ENCODE data around the gene CLDN9. TPM values are rescaled to one million over a fixed set of nuclear protein-coding genes. Genes with fewer than 3 reads are reported as not detected.

Gene CLDN9
- total RNA-seq, 1 donor from 2014 or later: 5.4 TPM

- DNase-seq (ENCODE audit: low spot score in 2 of 2, unreplicated experiment in 2 of 2): peak in 1 of 2 experiments; percentile 76
- Mint-ChIP-seq H3K4me3 (peak overlapping the region; percentile 84), H3K9me3 (no peaks in the 10 kb centered on the region), H3K27ac (peak overlapping the region; percentile 99), H3K27me3 (ENCODE audit: low read depth) (peaks cover 18% of the 10 kb centered on the region), H3K36me3 (peaks cover 6% of the 10 kb centered on the region), H3K4me1 (peaks cover 46% of the 10 kb centered on the region)
- no peak for TF ChIP-seq CTCF (IDR thresholded peaks at IDR 0.05; ENCODE audit: unreplicated experiment)
Observed at GRCh38 chr16:3021449-3022207, 8.9 kb downstream of the CLDN9 start.

- H3K4me3 Mint-ChIP-seq: peak overlapping the region; percentile 84
- H3K27me3 Mint-ChIP-seq (ENCODE audit: low read depth): peaks cover 13% of the 10 kb centered on the region
- H3K27ac Mint-ChIP-seq: peak overlapping the region; percentile 99
- peak; percentile 73 to 87 for DNase-seq (ENCODE audit: low spot score in 2 of 2, unreplicated experiment in 2 of 2)
- no peak for TF ChIP-seq CTCF (IDR thresholded peaks at IDR 0.05; ENCODE audit: unreplicated experiment)
- H3K4me1 Mint-ChIP-seq: peaks cover 41% of the 10 kb centered on the region
- peaks cover 11% of the 10 kb centered on the region for H3K36me3 Mint-ChIP-seq
- H3K9me3 Mint-ChIP-seq: no peaks in the 10 kb centered on the region
Observed at GRCh38 chr16:3022208-3022683, 9.5 kb downstream of the CLDN9 start.

- peak overlapping the region; percentile 84 for H3K4me3 Mint-ChIP-seq
Observed at GRCh38 chr16:3022684-3023414, 10.1 kb downstream of the CLDN9 start.

GRCh38 chr16:3023415-3023668, 10.6 kb downstream of the CLDN9 start:
- H3K27ac Mint-ChIP-seq: peak overlapping the region; percentile 99
- H3K4me3 Mint-ChIP-seq: peak overlapping the region; percentile 84
- DNase-seq (ENCODE audit: low spot score in 2 of 2, unreplicated experiment in 2 of 2): no peak
- H3K36me3 Mint-ChIP-seq: peaks cover 11% of the 10 kb centered on the region
- no peak for TF ChIP-seq CTCF (IDR thresholded peaks at IDR 0.05; ENCODE audit: unreplicated experiment)
- H3K27me3 Mint-ChIP-seq (ENCODE audit: low read depth): peaks cover 8% of the 10 kb centered on the region
- H3K9me3 Mint-ChIP-seq: no peaks in the 10 kb centered on the region
- peaks cover 39% of the 10 kb centered on the region for H3K4me1 Mint-ChIP-seq

More at GRCh38 chr16:3022684-3023414, 10.1 kb downstream of the CLDN9 start:
- DNase-seq (ENCODE audit: low spot score in 2 of 2, unreplicated experiment in 2 of 2): no peak
- TF ChIP-seq CTCF (IDR thresholded peaks at IDR 0.05; ENCODE audit: unreplicated experiment): no peak
- Mint-ChIP-seq H3K27me3 (ENCODE audit: low read depth) (peaks cover 12% of the 10 kb centered on the region), H3K36me3 (peaks cover 11% of the 10 kb centered on the region), H3K9me3 (no peaks in the 10 kb centered on the region), H3K4me1 (peaks cover 41% of the 10 kb centered on the region), H3K27ac (peak overlapping the region; percentile 99)

- H3K27ac Mint-ChIP-seq: peak within 1 kb of the TSS; percentile 99
- H3K4me3 Mint-ChIP-seq: peak within 1 kb of the TSS; percentile 84
- H3K4me1 Mint-ChIP-seq: peaks cover 35% of the 10 kb centered on the region
- H3K9me3 Mint-ChIP-seq: no peaks in the 10 kb centered on the region
- H3K36me3 Mint-ChIP-seq: peaks cover 11% of the 10 kb centered on the region
- peak; percentile 88 to 93 for DNase-seq (ENCODE audit: low spot score in 2 of 2, unreplicated experiment in 2 of 2)
- peaks cover 3% of the 10 kb centered on the region for H3K27me3 Mint-ChIP-seq (ENCODE audit: low read depth)
- TF ChIP-seq CTCF (IDR thresholded peaks at IDR 0.05; ENCODE audit: unreplicated experiment): no peak
Observed at GRCh38 chr16:3023669-3024478, 11.2 kb downstream of the CLDN9 start, which contains the start of the genes HCFC1R1 and THOC6. HCFC1R1 (minus strand) TSS chr16:3023942; CDS start chr16:3023941, 1 bp downstream. THOC6 (plus strand) TSS chr16:3024035; CDS start chr16:3024327, 292 bp downstream.

Data from mesothelial cell of epicardium (in vitro differentiated cells).